ENCODE data around the gene MSH5.
"Not testable (repeated sequence)": the region's sequence is repeated elsewhere in the genome, so short reads cannot be mapped to it uniquely, and the experiment has no call there.

The MSH5 gene

DNA sequence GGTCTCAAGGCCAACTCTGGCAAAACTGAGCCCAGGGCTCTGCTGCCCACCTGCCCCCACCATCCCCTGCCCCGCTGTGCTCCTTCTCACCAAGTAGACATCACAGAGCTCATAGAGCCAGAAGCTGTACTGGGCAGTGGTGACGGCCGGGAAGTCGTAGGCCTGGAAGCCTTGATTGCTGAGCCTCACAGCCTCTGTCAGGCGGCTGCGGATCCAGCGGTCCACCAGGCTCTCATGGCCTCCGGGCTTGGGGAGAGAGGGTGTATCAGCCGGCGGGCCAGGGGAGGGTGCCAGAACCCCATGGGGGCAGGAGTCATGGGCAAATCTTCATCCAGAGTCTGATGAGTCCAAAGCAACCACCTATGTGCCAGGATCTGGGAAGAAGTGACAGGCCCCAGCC, 40.1 kb downstream of the MSH5 start:
- DNase-seq: no peak

DNA sequence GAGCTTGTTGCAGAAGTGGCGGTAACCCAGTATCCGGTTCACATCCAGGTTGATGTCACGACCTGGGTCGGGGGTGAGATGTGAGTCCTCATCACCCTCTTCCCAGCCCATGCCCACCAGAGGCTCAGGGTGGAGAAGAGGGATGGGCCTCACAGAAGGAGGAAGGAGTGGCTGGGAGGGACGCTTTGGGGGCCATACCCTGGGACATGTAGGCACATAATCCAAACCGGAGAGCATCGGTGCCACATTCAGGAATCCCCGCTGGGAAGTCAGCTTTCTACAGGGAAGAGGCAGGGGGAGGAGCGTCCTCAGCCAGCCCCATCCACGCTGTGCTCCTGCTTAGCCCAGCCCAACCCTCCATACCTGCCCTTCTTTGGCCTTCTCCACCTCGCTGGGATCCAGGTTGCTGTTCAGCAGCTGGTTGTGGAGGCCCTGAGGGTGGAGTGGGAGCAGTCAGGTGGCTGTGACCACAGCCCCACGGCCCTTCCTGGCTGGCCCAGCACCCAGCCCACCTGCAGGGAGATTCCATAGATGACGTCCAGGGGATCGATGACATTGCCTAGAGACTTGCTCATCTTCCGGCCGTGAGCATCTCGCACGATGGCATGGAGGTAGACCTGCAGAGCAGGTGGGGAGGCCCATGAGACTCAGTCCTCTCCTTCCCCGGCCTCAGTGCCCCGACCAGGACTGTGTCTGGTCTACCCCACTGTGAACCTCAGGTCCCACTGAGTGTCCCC, 40.9 kb downstream of the MSH5 start:
- DNase-seq: no peak

DNA sequence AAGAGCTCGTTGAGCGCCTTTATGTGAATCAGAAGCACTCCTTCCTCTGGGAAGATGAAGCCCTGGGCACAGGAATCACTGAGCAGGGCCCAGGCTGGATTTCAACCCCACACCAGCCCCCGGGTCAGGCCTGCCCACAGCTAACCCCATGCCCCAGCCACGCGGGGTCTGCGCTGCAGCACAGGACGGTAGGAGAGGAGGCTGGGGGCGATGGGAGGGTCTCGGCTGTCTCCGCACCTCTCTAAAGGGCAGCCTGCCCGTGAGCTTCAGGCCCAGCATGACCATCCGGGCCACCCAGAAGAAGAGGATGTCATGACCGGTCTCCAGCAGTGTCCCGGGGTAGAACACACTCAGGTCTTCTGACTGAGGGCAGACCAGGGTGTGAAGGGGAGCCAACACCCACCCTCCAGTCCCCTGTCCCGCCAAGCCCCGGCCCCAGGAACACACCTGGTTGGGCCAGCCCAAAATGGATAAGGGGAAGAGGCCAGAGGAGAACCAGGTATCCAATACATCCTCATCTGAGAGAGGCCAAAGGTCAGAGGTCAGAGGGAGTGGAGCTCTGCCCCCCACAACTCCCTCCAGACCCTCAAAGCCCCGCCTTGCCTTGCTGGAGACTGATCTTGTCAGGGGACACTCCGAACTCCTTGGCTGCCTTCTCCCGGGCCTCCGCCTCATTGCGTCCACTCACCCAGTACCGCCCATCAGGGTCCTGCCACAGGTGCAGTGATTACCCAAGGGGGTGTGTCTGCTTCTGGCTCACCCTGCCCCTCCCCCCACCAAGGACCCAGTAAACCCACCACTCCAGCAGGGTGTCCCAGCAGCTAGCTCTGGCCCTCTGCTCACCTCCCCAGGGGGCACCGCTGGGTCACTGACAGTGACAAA, 41.7 kb downstream of the MSH5 start:
- DNase-seq: no peak

DNA sequence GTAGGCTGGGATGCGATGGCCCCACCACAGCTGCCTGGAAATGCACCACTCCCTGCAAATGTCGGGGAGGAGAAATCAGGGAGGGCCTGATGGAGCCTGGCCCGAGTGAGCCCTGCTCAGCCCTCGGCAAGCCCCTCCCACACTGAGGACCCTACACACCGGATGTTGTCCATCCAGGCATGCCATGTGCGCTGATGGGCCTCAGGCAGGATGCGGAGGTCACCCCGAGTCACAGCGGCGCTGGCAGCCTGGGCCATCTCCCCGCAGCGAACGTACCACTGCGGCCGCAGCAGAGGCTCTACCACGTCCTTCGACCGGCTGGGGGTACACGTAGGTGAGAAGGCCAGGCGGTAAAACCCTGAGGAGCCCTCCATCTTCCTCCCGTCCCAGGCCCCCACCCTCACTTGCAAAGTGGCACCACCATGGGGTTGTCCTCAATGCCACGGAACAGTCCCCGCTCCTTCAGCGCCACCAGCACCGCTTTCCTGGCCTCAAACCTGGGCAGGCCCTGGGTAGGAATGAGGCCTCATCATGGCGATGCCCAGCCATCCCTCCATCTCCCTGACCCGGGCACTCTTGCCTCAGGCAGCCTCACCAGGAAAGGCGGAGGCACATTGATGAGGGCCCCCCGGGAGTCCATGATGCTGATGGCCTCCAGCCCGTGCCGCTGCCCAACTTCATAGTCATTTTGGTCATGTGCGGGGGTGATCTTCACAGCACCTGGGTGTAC, 42.5 kb downstream of the MSH5 start:
- no peak for DNase-seq

DNA sequence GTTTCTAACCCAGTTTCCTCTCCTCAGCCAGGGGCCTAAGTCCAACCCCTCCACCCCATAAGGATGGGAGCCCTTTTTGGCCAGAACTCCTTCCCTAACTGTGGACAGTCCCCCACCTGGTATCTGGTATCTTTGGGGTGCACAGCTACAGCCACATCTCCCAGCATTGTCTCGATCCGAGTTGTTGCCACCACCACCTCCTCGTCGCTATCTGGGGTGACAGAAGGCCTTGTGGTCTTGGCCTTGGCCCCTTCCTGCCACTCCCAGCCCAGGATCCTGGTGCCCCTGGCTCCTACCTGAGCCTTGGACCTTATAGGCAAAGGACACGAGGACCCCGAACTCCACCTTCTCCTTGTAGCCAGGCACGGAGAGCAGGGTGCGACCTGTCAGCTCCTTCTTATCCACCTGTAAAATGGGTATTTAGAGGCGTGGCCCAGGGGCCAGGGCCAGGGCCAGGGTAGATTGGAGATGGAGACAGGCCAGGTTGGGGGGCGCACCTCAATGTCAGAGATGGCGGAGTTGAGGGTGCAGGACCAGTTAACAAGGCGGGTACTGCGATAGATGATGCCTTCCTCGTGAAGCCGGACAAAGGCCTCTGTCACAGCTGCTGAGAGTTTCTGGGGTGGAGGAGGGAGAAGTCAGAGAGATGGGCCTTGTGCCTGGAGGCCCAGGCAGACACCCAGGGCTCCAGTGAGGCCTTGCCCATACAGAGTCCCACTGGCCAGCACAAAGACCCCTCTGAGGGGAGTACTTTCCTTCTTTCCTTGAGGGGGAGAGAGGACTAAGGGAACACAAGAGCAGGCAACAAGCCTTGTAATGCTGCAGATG, 44.5 kb downstream of the MSH5 start:
- no peak for DNase-seq

DNA sequence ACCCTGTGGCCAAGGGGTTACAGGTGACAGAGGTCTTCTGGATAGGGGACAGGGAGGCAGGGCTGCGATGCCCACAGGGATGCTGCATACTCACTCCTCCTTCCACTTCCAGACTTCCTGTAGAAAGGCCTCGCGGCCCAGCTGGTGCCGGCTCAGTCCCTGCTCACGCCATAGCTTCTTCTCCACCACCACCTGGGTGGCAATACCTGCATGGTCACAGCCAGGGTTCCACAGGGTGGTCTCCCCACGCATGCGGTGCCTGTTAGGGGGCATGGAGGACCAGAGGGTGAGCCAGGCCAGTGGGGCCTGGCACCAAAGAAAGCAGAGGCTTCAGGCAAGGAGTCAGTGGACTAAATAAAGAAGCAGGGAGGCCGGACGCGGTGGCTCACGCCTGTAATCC, 45.7 kb downstream of the MSH5 start:
- no peak for DNase-seq

DNA sequence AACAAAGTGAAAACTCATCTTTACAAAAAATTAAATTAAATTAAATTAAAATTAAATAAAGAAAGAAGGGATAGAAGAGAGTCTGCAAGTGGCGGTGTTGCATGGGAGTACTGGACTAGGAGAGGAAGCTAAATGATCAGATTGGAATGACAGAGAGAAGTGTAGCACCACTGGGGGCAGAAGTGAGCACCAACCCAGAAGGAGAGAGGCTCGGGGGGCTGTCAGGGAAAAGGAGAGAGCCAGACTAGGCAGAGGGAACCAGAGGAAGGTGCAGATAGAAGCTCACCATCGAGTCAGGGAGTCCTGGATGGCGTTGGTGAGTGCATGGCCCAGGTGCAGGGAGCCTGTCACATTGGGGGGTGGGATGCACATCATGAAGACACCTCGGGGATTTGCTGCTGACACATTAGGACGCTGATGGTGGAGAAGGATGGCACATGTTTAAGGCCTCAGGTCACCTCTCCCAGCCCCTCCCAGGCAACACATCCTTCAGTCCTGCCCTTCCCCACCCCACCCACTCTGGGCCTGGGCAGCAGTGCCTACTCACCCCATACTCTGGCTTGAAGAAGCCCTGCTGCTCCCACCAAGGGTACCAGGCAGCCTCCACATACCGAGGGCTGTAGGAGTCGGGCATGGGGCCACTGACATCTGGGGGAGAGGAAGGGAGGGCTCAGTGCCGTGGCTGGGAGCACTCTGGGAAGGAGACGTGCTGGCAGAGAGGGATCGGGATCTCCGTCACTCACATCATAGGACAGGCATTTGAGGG, 51.7 kb downstream of the MSH5 start:
- DNase-seq: peak in 1 of 2 donors; percentile 24

DNA sequence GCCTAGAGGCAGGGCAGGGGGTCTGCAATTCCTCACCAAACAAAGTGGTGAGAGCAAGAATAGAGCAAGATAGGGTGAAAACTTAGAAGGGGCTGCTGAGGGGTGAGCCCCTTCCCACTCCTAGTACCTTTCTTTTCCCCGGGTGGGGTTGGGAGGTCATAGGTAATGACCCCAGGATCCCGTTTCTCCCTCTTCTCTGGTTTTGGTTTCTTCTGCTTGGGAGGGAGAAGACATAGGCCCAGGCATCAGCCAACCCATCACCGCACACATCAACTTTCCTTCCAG, 52.2 kb downstream of the MSH5 start:
- DNase-seq: no peak

DNA sequence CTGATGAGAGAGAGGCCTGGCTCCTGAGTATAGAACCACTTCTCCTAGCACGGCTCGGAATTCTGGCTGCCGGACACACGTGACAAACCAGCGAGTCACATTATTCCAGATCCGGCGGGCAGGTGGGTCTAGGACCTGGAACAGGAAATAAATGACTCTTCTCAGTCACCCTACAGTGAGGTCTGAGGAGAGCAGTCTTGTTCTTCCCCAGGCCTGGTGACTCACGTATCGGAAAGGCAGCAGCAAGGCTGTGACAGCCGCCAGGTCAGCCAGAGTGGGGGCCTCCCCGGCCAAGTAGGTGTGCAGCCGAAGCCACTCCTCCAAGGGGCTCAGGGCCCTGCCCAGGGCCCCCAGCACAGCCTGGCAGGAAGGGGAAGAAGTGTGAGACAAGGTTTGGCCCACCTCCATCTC, 53.0 kb downstream of the MSH5 start:
- no peak for DNase-seq

DNA sequence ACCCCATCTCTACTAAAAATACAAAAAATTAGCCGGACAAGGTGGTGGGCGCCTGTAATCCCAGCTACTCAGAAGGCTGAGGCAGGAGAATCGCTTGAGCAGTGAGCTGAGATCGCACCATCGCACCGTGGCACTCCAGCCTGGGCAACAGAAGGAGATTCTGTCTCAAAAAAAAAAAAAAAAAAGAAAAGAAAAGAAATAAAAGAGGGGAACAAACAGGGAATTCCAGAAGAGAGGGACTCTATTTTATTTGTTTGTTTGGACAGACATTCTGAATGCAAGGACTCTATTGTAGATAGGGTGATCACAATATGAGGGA, 54.1 kb downstream of the MSH5 start:
- DNase-seq: not testable (repeated sequence)

DNA sequence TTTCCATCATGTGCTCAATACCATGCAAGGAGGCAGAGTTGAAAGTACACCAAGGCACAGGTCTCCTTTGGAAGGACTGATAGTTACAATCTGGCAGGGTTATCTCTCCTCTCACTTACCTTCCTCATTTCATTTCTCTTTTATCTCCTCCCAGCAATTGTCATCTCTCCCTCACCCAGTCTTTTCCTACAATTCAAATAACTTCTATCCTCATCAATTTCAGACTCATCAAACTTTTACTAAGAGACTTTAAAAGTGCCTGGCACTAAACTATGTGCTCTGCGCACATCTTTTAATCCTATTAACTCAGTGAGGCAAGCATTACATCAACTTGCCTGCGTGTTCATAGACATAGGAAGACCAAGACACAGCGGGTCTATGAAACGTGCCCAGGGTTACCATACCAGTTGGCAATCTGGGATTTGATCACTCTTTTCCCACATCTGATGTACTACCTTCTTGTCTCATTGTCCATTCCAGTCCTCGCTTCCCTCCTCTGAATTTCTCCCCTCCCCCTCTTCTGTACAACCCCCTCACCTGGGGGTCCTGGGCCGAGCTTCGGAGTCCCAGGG, 54.6 kb downstream of the MSH5 start:
- no peak for DNase-seq

DNA sequence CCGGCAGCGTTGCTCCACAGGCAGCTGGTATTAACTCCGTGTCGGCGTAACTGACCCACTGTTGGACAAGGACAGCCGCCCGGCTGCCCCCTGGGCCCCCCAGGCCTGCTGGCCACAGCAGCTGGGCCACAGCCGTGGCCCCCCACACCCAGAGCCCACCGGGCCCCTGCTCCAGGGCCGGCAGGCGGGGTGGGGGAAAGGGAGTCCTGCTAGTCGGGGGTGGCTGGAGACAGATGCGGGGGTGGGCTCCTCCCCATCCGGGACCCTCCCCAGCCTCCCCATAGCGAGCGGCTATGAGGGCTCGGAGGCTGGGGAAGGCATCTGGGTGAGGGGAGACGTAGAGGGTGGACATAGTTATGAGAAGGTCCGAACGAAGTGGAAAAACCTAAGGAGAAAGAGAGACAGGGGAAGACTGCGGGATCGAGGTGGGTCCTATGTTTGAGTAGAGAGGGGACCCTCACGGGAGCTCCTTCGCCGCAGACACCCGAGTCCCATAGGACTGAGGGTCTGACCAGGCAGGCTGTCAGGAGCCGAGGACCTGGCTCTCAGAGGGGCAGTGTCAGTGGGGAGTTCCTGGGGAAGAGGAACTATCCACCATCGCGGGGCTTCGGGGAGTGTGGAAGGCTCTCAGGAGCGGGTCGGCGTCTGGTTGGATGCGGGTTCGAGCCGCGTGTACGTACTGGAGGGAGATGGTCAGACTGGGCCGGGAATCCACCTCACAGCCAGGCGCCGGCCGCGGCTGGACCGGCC, 55.2 kb downstream of the MSH5 start:
- no peak for DNase-seq

DNA sequence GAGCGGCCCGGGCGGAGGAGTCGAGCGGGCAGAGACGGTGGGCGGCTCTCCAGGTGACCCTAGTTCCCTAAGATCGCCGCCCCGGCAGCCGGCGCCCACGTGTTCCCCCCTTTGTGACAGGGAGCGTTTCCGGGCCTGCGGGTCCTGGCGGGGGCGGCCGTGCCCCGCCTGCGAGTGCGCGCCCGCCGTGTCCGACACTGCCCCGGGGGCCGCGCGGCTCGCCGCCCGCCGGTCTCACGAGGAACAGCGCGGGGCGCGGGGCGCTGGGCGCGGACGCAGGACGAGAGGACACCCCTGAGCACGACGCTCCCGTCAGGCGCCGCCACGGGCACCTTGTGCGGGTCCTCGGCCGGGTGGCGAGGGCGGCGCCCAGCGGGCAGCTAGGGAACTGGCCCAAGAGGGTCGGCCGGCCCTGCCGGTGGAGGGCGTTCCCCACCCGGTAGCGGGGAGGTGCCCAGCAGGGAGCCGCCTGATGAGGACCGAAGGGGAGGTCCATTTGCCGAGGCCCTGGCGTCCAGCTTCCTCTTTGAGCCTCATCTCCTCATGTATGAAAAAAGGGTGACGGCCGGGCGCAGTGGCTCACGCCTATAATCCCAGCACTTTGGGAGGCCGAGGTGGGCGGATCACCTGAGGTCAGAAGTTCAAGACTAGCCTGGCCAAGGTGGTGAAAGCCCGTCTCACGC, 56.0 kb downstream of the MSH5 start, which contains the start of gene VARS1:
Gene VARS1 (minus strand): TSS at position 137 of the 683 bp plus-strand sequence. CDS start 535 bp downstream, outside the sequence.
- peak; percentile 89 to 92 for DNase-seq

DNA sequence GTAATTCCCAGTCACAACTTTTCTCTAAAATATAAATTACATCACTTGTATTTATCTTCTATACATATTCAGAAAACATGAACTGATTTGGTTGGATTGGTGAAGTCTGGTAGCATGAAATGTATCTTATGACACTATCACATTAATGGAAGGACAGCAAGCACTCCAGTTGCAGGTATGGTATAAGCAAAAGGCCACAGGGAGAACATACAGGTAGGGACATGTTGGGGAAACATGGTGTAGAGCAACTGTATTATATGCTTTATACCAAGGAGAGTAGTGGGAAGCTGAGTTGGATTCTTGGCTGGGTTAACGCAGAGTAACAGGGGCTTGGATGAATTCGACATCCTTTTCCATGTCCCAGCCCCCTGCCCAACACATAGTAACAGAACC, 57.2 kb downstream of the MSH5 start:
- DNase-seq: no peak

DNA sequence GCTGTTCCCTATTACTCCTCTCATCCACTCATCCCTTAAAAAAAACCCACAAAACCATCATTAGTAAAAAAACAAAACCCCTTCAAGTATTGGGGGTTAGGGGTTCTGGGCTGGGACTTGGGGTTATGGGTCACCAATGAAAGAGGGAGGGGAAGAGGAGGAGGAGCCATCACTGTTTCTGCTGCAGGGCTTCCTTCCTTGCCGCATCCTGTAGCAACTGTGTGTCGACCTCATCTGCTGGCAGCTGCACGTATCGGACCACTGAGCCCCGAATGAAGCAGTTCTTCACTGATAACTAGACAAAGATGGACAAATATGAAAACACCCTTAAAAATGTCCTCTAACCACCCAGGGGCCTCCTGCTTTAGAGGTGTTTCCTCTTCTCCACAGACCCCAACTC, 57.8 kb downstream of the MSH5 start:
- peak; percentile 51 to 58 for DNase-seq

DNA sequence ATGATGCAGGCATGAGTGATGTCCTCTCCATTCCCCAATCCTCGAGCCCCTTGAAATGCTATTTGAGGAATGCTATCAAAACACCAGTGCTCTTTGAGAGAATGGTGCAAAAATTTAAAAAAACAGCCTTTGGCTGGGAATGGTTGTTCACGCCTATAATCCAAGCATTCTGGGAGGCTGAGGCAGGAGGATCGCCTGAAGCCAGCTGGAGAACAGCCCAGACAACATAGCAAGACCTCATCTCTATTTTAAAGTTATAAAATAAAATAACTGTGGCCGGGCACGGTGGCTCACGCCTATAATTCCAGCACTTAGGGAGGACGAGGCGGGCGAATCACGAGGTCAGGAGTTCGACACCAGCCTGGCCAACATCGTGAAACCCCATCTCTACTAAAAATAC, 60.0 kb downstream of the MSH5 start:
- DNase-seq: no peak

DNA sequence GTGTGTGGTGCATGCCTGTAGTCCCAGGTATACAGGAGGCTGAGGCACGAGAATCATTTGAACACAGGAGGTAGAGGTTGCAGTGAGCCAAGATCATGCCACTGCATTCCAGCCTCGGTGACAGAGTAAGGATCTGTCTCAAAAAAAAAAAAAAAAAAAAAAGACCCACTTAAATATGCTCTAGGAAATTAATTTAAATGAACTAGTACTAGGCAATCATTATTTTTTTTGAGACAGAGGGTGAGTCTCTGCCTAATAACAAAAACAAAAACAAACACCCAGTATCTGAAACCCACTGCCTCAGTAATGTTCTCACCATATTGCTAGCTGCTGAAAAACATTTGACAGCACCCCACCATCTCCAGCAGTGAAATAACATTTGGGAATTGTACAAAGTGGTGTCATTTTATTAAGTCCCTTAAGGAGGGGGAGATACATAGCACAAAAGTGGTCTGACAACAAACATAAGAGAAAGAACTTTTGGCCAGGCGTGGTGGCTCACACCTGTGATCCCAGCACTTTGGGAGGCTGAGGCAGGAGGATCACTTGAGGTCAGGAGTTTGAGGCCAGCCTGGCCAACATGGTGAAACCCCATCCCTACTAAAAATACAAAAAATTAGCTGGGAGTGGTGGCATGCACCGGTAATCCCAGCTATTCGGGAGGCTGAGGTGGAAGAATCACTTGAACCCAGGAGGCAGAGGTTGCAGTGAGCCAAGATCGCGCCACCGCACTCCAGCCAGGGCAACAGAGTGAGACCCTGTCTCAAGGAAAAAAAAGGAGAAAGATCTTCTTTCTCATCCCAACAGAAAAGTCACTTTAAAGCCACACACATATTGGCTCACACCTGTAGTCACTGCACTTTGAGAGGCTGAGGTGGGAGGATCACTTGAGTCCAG, 61.5 kb downstream of the MSH5 start:
- DNase-seq: not testable (repeated sequence)

DNA sequence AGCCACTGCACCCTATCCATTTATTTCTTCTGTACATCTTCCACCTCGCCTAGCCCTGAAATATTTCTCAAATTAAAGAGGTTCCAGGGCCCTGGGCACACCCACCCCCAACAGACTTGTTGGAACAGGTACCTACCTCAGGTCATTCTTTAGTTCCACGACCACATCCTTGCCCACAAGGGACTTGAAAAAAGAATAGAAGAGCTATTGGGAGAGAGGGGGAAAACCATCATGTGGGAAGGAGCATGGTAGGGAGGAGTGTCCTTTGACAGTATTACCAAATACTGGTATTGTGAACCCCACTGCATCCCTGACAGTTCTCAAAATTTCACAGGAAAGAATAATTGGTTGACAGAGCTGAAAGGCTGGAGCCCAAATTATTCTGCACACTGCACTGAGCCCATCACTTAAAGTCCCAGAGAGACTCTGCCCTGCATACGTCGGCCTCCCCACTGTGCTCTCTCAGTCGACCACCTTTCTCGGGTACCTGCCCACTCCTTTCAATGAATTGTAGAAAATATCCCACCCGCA, 66.2 kb downstream of the MSH5 start:
- DNase-seq: no peak

Measured in CD4-positive, alpha-beta T cell treated with Interleukin-1 beta for 1 hour (primary cell).